GM12878 (cell line): ENCODE data around the gene RNPS1.

ENCODE experiments used
- CHD2 ChIP-seq: IDR thresholded peaks from 2 replicates; pipeline ENCODE4 v1.6.1; 2011; ENCODE audit warnings: low read depth, low read length, improper control_type of control experiment, borderline replicate concordance
- CTCF ChIP-seq, 3 experiments: IDR thresholded peaks in 2 of 3; conservative IDR thresholded peaks in 1 of 3; 2 replicates each; pipeline ENCODE4 v1.5.1; 2011; ENCODE audit warnings: low read depth in 3 of 3, low read length in 3 of 3, mild to moderate bottlenecking in 3 of 3, control low read depth in 2 of 3, moderate library complexity in 2 of 3, inconsistent platforms in 1 of 3, mixed read lengths in 1 of 3; ENCODE audit not compliant: control insufficient read depth in 2 of 3, insufficient read depth in 1 of 3; ENCODE audit errors: extremely low read depth in 1 of 3

GRCh38 chr16:2210386-2211365, 57.2 kb downstream of the RNPS1 start, which contains the start of gene BRICD5:
- TF ChIP-seq CTCF (IDR thresholded peaks at IDR 0.05 in 2 of 3, conservative IDR thresholded peaks at IDR 0.05 in 1 of 3; ENCODE audit: control insufficient read depth in 2 of 3, extremely low read depth in 1 of 3, insufficient read depth in 1 of 3, low read depth in 3 of 3, low read length in 3 of 3) (no peak), CHD2 (no peak)
